RKO (cell line): ENCODE data around the gene SPDEF.

Source experiments
- DNase-seq: peaks from one replicate; pipeline ENCODE4 v3.0.0-alpha.2; 2016; ENCODE audit warnings: low spot score

SPDEF gene

GRCh38 chr6:34544776-34545471, 11.2 kb downstream of the SPDEF start:
- DNase-seq = no peak

- no peak for DNase-seq
Measured at GRCh38 chr6:34544052-34544604, 12.0 kb downstream of the SPDEF start.

DNA sequence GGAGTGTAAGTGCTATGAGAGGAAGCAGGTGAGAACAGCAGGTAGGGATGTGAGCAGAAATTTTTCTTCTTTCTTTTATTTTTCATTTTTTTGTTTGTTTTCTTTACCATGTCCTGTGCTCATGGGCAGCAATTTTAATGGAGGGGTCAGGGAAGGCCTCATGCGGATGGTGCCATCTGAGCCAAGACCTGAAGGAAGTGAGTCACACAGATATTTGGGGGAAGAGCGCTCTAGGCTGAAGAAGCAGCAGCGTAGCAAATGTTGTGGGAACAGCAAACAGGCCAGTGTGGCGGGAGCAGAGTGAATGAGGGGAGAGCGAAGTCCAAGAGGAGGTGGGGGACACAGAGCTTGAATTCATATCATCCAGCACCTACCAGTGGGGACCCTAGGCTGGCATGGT, 12.7 kb downstream of the SPDEF start:
- DNase-seq = peak; percentile 29

- no peak for DNase-seq
Measured at GRCh38 chr6:34540841-34541240, 15.3 kb downstream of the SPDEF start.

- no peak for DNase-seq
Measured at GRCh38 chr6:34540222-34540621, 15.9 kb downstream of the SPDEF start.

DNA sequence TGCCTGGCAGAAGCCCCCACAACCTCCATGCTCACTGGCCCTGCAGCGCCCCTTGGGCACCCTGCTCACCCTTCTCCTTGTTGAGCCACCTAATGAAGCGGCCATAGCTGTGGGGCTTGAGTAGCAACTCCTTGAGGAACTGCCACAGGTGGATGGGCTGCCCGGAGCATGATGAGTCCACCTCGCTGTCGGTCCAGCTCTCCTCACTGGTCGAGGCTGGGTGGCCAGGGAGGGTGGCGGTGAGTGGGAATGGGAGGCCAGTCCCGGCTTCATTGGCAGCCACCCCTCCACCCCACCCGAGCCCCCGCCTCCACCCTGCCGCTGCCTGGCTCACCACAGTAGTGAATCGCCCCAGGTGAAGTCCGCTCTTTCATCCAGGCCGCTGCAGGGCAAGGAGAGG, 16.9 kb downstream of the SPDEF start:
- no peak for DNase-seq

- no peak for DNase-seq
Measured at GRCh38 chr6:34538581-34538980, 17.5 kb downstream of the SPDEF start.

- no peak for DNase-seq
Measured at GRCh38 chr6:34537922-34538550, 18.1 kb downstream of the SPDEF start.

GRCh38 chr6:34536959-34537848, 18.9 kb downstream of the SPDEF start:
- no peak for DNase-seq

- no peak for DNase-seq
Measured at GRCh38 chr6:34536251-34536958, 19.7 kb downstream of the SPDEF start.

GRCh38 chr6:34535646-34536045, 20.5 kb downstream of the SPDEF start:
- DNase-seq = no peak

DNA sequence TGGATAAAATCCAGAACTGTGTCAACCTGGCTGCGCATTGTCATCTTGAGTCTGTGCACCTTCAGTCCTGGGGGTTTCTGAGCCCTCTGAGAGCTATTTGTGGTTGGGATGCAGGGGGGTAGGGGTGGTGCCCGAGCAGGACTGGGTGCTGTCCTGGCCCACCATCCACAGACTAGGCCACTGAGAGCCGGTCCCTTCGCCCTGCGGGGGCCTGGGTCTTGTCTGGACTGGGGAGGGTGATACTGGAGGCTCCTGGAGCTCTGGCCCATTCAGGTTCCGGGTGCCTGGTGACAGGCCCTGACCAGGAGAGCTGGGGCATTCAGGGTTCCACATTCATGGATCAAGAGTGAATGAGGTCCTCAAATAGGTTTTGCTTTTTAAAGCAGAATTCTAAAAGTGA, 20.9 kb downstream of the SPDEF start:
- DNase-seq = no peak

GRCh38 chr6:34534656-34535055, 21.5 kb downstream of the SPDEF start:
- no peak for DNase-seq

- DNase-seq = no peak
Measured at GRCh38 chr6:34534146-34534545, 22.0 kb downstream of the SPDEF start.

DNA sequence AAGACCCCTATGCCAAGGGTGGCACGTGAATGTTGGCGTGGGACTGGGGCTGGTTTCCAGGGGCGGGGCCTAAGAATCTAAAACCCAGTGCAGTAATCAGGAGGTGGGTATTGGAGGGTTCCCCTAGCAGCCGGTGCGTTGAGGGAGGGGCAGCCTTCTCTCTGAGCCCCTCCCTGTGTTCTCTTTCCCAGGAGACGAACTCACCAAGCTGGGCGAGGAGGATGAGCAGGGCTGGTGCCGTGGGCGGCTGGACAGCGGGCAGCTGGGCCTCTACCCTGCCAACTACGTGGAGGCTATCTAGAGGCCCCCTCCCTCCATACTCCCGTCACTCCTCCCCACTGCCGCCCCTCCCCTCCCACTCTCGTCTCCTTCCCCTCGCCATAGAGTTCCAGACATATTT, 23.9 kb downstream of the SPDEF start:
- DNase-seq = no peak

DNA sequence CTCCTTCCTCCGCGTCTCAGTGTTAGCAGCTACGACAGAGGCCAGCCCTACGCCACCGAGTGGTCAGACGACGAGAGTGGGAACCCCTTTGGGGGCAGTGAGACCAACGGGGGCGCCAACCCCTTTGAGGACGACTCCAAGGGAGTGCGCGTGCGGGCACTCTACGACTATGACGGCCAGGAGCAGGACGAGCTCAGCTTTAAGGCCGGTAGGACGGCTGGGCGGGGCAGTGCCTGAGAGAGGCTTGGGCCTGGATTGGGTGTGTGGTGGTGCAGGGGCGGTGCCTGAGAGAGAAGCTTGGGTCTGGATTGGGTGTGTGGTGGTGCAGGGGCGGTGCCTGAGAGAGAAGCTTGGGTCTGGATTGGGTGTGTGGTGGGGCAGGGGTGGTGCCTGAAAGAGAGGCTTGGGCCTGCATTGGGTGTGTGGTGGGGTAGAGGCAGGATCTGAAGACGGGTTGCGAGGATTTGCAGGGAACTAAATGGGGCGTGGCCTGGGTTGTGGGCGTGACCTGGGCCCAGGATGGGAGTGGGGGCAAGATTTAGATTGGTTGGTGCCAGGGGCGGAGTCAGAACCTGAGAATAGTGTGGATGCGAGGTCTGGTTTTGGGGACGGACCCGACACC, 24.4 kb downstream of the SPDEF start:
- no peak for DNase-seq

GRCh38 chr6:34530753-34531365, 25.3 kb downstream of the SPDEF start:
- DNase-seq = no peak

DNA sequence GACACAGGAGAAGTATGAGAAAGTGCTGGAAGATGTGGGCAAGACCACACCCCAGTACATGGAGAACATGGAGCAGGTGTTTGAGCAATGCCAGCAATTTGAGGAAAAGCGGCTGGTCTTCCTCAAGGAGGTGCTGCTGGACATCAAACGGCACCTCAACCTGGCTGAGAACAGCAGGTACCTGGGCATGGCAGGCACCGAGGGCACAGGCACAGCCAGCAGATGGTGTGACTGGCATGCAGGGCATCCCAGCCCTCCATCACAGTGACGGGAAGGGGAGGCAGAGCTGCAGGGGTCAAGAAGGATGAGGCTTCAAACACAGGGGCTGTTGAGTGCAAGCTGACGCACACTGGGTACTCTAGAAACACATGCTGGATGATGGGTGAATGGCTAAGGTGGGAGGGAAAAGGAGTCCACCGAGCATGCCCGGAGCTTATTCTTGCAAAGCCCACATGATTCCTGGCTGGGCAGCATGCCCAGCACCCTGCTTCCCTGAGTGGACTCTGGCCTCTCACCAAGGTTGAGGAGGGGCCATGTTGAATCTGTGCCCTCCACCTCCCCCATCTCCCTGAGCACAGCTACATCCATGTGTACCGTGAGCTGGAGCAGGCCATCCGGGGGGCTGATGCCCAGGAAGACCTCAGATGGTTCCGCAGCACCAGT, 26.3 kb downstream of the SPDEF start:
- no peak for DNase-seq

- DNase-seq = no peak
Measured at GRCh38 chr6:34528996-34529664, 27.0 kb downstream of the SPDEF start.
